OCI-LY3 (cell line): ENCODE data around the gene TMEM123.

ENCODE experiments used
- H2AFZ ChIP-seq: fragments of 200-600, 300-600 bp; shearing (Covaris generic); 2 replicates; pipeline ENCODE4 v1.6.0; 2014; ENCODE audit warnings: antibody characterized with exemption, low read depth, low read length
- H3K27ac ChIP-seq: fragments of 200-600, 300-600 bp; sonication (generic); 2 replicates; pipeline ENCODE4 v1.5.1; 2014; ENCODE audit warnings: mild to moderate bottlenecking, low read length, moderate library complexity, mixed read lengths
- H3K27me3 ChIP-seq: fragments of 200-600, 300-600 bp; sonication (generic); 2 replicates; pipeline ENCODE4 v1.6.1; 2014; ENCODE audit warnings: low read depth, low read length, mixed read lengths
- H3K36me3 ChIP-seq: fragments of 200-600, 300-600 bp; sonication (generic); replicated peaks from 2 replicates; pipeline ENCODE3; 2014; ENCODE audit warnings: low read depth, low read length, mixed read lengths
- H3K4me1 ChIP-seq: fragments of 300-600, 200-600 bp; sonication (generic); 2 replicates; pipeline ENCODE4 v1.6.1; 2014; ENCODE audit warnings: low read length, mixed read lengths
- H3K4me2 ChIP-seq: fragments of 200-600, 300-600 bp; sonication (generic); 2 replicates; pipeline ENCODE4 v1.6.1; 2014; ENCODE audit warnings: low read length, mixed read lengths
- H3K4me3 ChIP-seq: fragments of 300-600, 200-600 bp; sonication (generic); 2 replicates; pipeline ENCODE4 v1.5.1; 2014; ENCODE audit warnings: antibody characterized with exemption, mild to moderate bottlenecking, low read length, moderate library complexity
- H3K79me2 ChIP-seq: fragments of 300-600, 200-600 bp; shearing (Covaris generic); 2 replicates; pipeline ENCODE4 v1.6.1; 2014; ENCODE audit warnings: mild to moderate bottlenecking, low read length, mixed read lengths
- H3K9ac ChIP-seq: fragments of 300-600, 200-600 bp; shearing (Covaris generic); 2 replicates; pipeline ENCODE4 v1.6.0; 2014; ENCODE audit warnings: mild to moderate bottlenecking, low read length, moderate library complexity
- H3K9me3 ChIP-seq: fragments of 200-600, 300-600 bp; shearing (Covaris generic); 2 replicates; pipeline ENCODE4 v1.6.1; 2014; ENCODE audit warnings: low read length, mixed read lengths; ENCODE audit not compliant: insufficient read depth
- H4K20me1 ChIP-seq: fragments of 200-600, 300-600 bp; sonication (generic); 2 replicates; pipeline ENCODE4 v1.6.1; 2016; ENCODE audit warnings: low read length, mixed read lengths; ENCODE audit not compliant: insufficient read depth
- EZH2phosphoT487 ChIP-seq: fragments of 200-600 bp; shearing (Covaris generic); IDR thresholded peaks from 2 replicates; pipeline ENCODE4 v1.6.1; 2018; ENCODE audit warnings: antibody characterized with exemption, mixed run types, low read depth
- TF ChIP-seq, protein P1 (sequence below): fragments of 200-600, 300-600 bp; sonication (generic); IDR thresholded peaks from 2 replicates; pipeline ENCODE4 v1.5.1; 2014; ENCODE audit warnings: antibody characterized with exemption, low read length, low read depth

TMEM123 gene

DNA sequence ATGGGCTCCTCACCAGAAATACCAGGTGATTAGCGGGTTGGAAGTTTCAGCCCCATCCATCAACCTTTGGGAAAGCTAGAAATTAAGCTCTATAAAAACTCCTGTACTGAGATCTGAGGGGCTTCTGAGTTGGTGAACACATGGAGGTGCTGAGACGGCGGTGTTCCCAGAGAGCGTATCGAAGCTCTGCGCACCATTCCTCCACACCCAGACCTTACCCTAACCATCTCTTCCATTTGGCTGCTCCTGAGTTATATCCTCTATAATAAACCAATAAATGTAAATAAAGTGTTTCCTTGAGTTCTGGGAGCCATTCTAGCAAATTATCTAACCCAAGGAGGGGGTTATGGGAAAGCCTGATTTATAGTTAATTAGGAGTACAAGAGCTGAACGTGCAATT is 41.4 kb downstream of the TMEM123 start:
- Histone ChIP-seq H3K36me3 (no peaks in the 10 kb centered on the region), H3K27ac (no peak overlapping the region), H2AFZ (no peak overlapping the region), H3K4me2 (no peak overlapping the region), H3K9me3 (no peaks in the 10 kb centered on the region), H3K9ac (no peak overlapping the region), H3K4me1 (no peaks in the 10 kb centered on the region), H3K79me2 (peaks cover 58% of the 10 kb centered on the region), H3K4me3 (no peak overlapping the region), H4K20me1 (peaks cover 38% of the 10 kb centered on the region), H3K27me3 (no peaks in the 10 kb centered on the region)
- TF ChIP-seq, protein P1, sequence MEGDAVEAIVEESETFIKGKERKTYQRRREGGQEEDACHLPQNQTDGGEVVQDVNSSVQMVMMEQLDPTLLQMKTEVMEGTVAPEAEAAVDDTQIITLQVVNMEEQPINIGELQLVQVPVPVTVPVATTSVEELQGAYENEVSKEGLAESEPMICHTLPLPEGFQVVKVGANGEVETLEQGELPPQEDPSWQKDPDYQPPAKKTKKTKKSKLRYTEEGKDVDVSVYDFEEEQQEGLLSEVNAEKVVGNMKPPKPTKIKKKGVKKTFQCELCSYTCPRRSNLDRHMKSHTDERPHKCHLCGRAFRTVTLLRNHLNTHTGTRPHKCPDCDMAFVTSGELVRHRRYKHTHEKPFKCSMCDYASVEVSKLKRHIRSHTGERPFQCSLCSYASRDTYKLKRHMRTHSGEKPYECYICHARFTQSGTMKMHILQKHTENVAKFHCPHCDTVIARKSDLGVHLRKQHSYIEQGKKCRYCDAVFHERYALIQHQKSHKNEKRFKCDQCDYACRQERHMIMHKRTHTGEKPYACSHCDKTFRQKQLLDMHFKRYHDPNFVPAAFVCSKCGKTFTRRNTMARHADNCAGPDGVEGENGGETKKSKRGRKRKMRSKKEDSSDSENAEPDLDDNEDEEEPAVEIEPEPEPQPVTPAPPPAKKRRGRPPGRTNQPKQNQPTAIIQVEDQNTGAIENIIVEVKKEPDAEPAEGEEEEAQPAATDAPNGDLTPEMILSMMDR: no peak
- no peak for TF ChIP-seq EZH2phosphoT487

GRCh38 chr11:102410382-102410784 is 42.2 kb downstream of the TMEM123 start:
- no peak overlapping the region for H2AFZ ChIP-seq
- H3K36me3 ChIP-seq: no peaks in the 10 kb centered on the region
- no peak for TF ChIP-seq EZH2phosphoT487
- TF ChIP-seq, protein P1: no peak
- H3K9me3 ChIP-seq: no peaks in the 10 kb centered on the region
- H3K4me2 ChIP-seq: no peak overlapping the region
- H3K27me3 ChIP-seq: no peaks in the 10 kb centered on the region
- peaks cover 41% of the 10 kb centered on the region for H4K20me1 ChIP-seq
- H3K27ac ChIP-seq: no peak overlapping the region
- H3K79me2 ChIP-seq: peaks cover 57% of the 10 kb centered on the region
- H3K4me3 ChIP-seq: no peak overlapping the region
- H3K9ac ChIP-seq: no peak overlapping the region
- no peaks in the 10 kb centered on the region for H3K4me1 ChIP-seq

- Histone ChIP-seq H3K4me1 (no peaks in the 10 kb centered on the region), H3K9me3 (no peaks in the 10 kb centered on the region), H3K79me2 (peaks cover 40% of the 10 kb centered on the region), H4K20me1 (peaks cover 30% of the 10 kb centered on the region), H3K36me3 (no peaks in the 10 kb centered on the region), H3K4me2 (no peak overlapping the region), H3K4me3 (no peak overlapping the region), H3K27ac (no peak overlapping the region), H2AFZ (no peak overlapping the region), H3K9ac (no peak overlapping the region), H3K27me3 (no peaks in the 10 kb centered on the region)
- TF ChIP-seq, protein P1: no peak
- TF ChIP-seq EZH2phosphoT487: no peak
These were observed 44.2 kb downstream of the TMEM123 start for GRCh38 chr11:102408339-102408738.

- Histone ChIP-seq H3K79me2 (peaks cover 36% of the 10 kb centered on the region; the same call in 1 of the 2 replicates), H2AFZ (no peak overlapping the region), H3K4me1 (peaks cover under 1% of the 10 kb centered on the region), H3K36me3 (no peaks in the 10 kb centered on the region), H3K9ac (no peak overlapping the region), H3K27ac (no peak overlapping the region), H3K9me3 (no peaks in the 10 kb centered on the region), H3K27me3 (no peaks in the 10 kb centered on the region), H4K20me1 (peaks cover 31% of the 10 kb centered on the region), H3K4me2 (no peak overlapping the region), H3K4me3 (no peak overlapping the region)
- no peak for TF ChIP-seq EZH2phosphoT487
- TF ChIP-seq, protein P1: no peak
These were observed 44.7 kb downstream of the TMEM123 start for GRCh38 chr11:102407901-102408300.
